Stomach (tissue), 9 donors: Measurements from ENCODE around the gene KLK5. TPM values are rescaled to one million over a fixed set of nuclear protein-coding genes. Genes with fewer than 3 reads are reported as not detected.

Experiments used
- DNase-seq, 2 donors: peaks; one replicate each; pipeline versions ENCODE4 v3.0.0 to v3.0.0-alpha.2; 2013 to 2019
- H3K27ac ChIP-seq, 5 donors: fragments of 200-600 bp in 4 of 5; sonication (generic) in 4 of 5; one replicate each; pipeline ENCODE4 v1.5.1; 2013 to 2019; ENCODE audit warnings: mild to moderate bottlenecking in 1 of 5, moderate library complexity in 1 of 5
- H3K27me3 ChIP-seq, 3 donors: fragments of 200-600 bp; sonication (generic); one replicate each; pipeline ENCODE4 v1.5.1; 2017 to 2019; ENCODE audit warnings: mixed run types in 1 of 3
- H3K36me3 ChIP-seq, 4 donors: fragments of 200-600 bp; sonication (generic); 1 replicate in 3 of 4; 2 replicates in 1 of 4; pipeline ENCODE4 v1.5.1; 2016 to 2019
- H3K4me1 ChIP-seq, 4 donors: fragments of 200-600 bp; sonication (generic); one replicate each; pipeline ENCODE4 v1.5.1; 2016 to 2019
- H3K4me3 ChIP-seq, 4 donors: fragments of 200-600 bp; sonication (generic) in 3 of 4; one replicate each; pipeline ENCODE4 v1.5.1; 2016 to 2019; ENCODE audit warnings: mild to moderate bottlenecking in 1 of 4
- H3K9me3 ChIP-seq, 4 donors: fragments of 200-600 bp; sonication (generic); one replicate each; pipeline ENCODE4 v1.5.1; 2016 to 2019
- CTCF ChIP-seq, 7 experiments: fragments of 450-650 bp in 4 of 7; fragments of 200-600 bp in 3 of 7; sonication (generic) in 3 of 7; IDR thresholded peaks; one replicate each; pipeline ENCODE4 v1.5.1; 2016 to 2019; ENCODE audit warnings: antibody characterized with exemption in 7 of 7, control low read depth in 2 of 7, mild to moderate bottlenecking in 1 of 7
- EP300 ChIP-seq: sonication (generic); formaldehyde crosslinking; IDR thresholded peaks from one replicate; pipeline ENCODE4 v1.6.1; 2017; ENCODE audit warnings: antibody characterized with exemption
- POLR2A ChIP-seq, 4 donors: fragments of 450-650 bp; IDR thresholded peaks; one replicate each; pipeline ENCODE4 v1.6.1; 2016; ENCODE audit warnings: antibody characterized with exemption in 4 of 4, control low read depth in 2 of 4, mild to moderate bottlenecking in 1 of 4, moderate library complexity in 1 of 4
- POLR2AphosphoS5 ChIP-seq, 3 donors: sonication (generic); formaldehyde crosslinking; IDR thresholded peaks; one replicate each; pipeline ENCODE4 v1.6.1; 2016; ENCODE audit warnings: antibody characterized with exemption in 3 of 3
- WGBS, 5 donors: extraction: QIAGEN DNeasy Blood & Tissue Kit in 3 of 5; methylation state at CpG; one replicate each; pipeline versions ENCODE4 v1.1.5 to v1.1.7; 2013 to 2018; 5-methylcytosine and 5-hydroxymethylcytosine counted together
- intact Hi-C: fragments of 100-400 bp; cut with DNase I; formaldehyde crosslinking; loops from one replicate; pipeline ENCODE4 v1.15.1; 2023; ENCODE audit warnings: low total_unique reads
- polyA plus RNA-seq, 3 donors: library from polyadenylated mRNA; stranded (reverse); fragments of 200-250 nt; gene quantifications; one replicate each; pipeline ENCODE4 v1.2.3, GENCODE V29; 2013
- total RNA-seq, 5 donors: library from RNA; depleted of rRNA; stranded (reverse); fragments of >200 nt; gene quantifications; one replicate each; pipeline versions ENCODE4 v1.1.0 to v1.2.3, GENCODE V29; 2014 to 2016
- donor health status: healthy with polysubstance abuse.
- donor health status: Bipolar disorder and iron deficiency.
- donor health status: healthy.

KLK5 gene
- total and polyA plus RNA-seq, 8 donors, result 10.4 TPM; not detected in 7

DNA sequence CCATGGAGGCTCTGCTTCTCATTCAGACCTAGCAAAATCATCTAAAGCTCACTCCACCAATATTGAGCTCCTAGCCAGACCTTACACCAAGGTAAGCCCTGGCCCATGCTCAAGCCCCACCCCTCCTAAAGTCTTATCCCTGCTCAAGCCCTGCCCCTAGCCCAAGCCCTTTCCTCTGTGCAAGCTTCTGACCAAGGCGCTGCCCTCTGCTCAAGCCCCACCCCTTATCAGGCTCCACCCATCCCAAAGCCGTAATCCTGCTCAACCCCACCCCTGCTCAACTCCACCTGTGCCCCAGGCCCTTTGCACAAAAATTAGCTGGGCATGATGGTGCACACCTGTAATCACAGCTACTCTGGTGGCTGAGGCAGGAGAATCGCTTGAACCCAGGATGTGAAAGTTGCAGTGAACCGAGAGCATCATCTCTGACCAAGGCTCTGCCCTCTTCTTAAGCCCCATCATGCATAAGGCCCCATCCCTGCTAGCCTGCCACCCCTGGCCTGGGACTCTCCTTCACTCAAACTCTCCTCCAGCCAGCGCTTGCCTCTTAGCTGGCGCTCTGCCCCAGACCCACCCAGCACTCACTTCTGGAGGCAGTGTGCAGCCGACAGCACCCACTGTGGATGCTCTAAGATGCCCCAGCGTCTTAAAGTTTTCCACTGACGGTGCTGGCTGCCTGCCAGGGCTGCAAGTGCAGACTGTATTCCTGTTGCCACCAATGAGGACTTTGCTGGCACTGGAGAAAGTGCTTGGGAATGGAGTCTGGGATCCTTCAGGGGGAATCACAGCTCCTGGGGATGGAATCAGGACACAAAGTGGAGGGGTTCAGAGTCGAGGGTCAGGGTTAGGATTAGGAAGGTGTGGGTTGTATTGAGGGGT lies 58.1 kb downstream of the KLK5 start:
- WGBS, 5 donors, result 63 to 67% (median 64%) methylated on average over 10 of the region's 10 CpGs
- TF ChIP-seq POLR2A (IDR thresholded peaks at IDR 0.05) (no peak), EP300 (no peak), CTCF (IDR thresholded peaks at IDR 0.05) (no peak), POLR2AphosphoS5 (IDR thresholded peaks at IDR 0.05) (no peak)
- Histone ChIP-seq H3K4me3 (no peak overlapping the region), H3K9me3 (no peaks in the 10 kb centered on the region), H3K27me3 (peaks cover 0 to 47% (median 0%) of the 10 kb centered on the region in 3 donors), H3K27ac (no peak overlapping the region), H3K4me1 (no peaks in the 10 kb centered on the region), H3K36me3 (no peaks in the 10 kb centered on the region)
- intact Hi-C loops, result no loop called here
- no peak for DNase-seq

Other genes with a start within 250 kb of the KLK5 start
- 1 to 10 TPM in 1 of 5 donors, not detected in 4; 1.5 TPM for gene SHANK1, start 233.2 kb downstream of the KLK5 start, total RNA-seq
- gene SHANK1, start 233.2 kb downstream of the KLK5 start, polyA plus RNA-seq, result 1 to 10 TPM in 1 of 3 donors, under 1 TPM in 2; 0.15 to 1.2 (median 0.15) TPM
- gene CLEC11A, start 229.7 kb downstream of the KLK5 start, total RNA-seq, result 10 to 100 TPM in 2 of 5 donors, 1 to 10 TPM in 1, under 1 TPM in 1, not detected in 1; 0.89 to 33.9 (median 12.2) TPM
- 1 to 10 TPM; 4.3 to 7.0 (median 6.9) TPM for gene CLEC11A, start 229.7 kb downstream of the KLK5 start, polyA plus RNA-seq
- gene GPR32, start 182.6 kb downstream of the KLK5 start, total RNA-seq, result not detected
- not detected for gene GPR32, start 182.6 kb downstream of the KLK5 start, polyA plus RNA-seq
- gene ACP4, start 162.6 kb downstream of the KLK5 start, total RNA-seq, result not detected
- gene ACP4, start 162.6 kb downstream of the KLK5 start, polyA plus RNA-seq, result not detected
- 10 to 100 TPM in 1 of 5 donors, 1 to 10 TPM in 1, not detected in 3; 4.1 to 55.0 TPM for gene KLK1, start 129.3 kb downstream of the KLK5 start, total RNA-seq
- 10 to 100 TPM in 1 of 3 donors, 1 to 10 TPM in 2; 6.0 to 12.8 (median 6.9) TPM for gene KLK1, start 129.3 kb downstream of the KLK5 start, polyA plus RNA-seq
- not detected for gene KLK15, start 119.5 kb downstream of the KLK5 start, total RNA-seq
- gene KLK15, start 119.5 kb downstream of the KLK5 start, polyA plus RNA-seq, result not detected
- 100 to 1,000 TPM in 1 of 5 donors, 10 to 100 TPM in 1, not detected in 3; 46.9 to 134 TPM for gene KLK3, start 98.1 kb downstream of the KLK5 start, total RNA-seq
- not detected for gene KLK3, start 98.1 kb downstream of the KLK5 start, polyA plus RNA-seq
- gene KLK2, start 79.6 kb downstream of the KLK5 start, total RNA-seq, result 10 to 100 TPM in 1 of 5 donors, not detected in 4; 94.6 TPM
- not detected for gene KLK2, start 79.6 kb downstream of the KLK5 start, polyA plus RNA-seq
- not detected for gene KLK4, start 41.6 kb downstream of the KLK5 start, total RNA-seq
- not detected for gene KLK4, start 41.6 kb downstream of the KLK5 start, polyA plus RNA-seq
- not detected for gene KLK6, start 16.6 kb upstream of the KLK5 start, total RNA-seq
- gene KLK6, start 16.6 kb upstream of the KLK5 start, polyA plus RNA-seq, result 1 to 10 TPM in 1 of 3 donors, not detected in 2; 4.5 TPM
- gene KLK7, start 30.9 kb upstream of the KLK5 start, total RNA-seq, result not detected
- gene KLK7, start 30.9 kb upstream of the KLK5 start, polyA plus RNA-seq, result 1 to 10 TPM in 1 of 3 donors, not detected in 2; 7.8 TPM
- not detected for gene KLK8, start 48.6 kb upstream of the KLK5 start, total RNA-seq
- 100 to 1,000 TPM in 1 of 3 donors, not detected in 2; 116 TPM for gene KLK8, start 48.6 kb upstream of the KLK5 start, polyA plus RNA-seq
- 1 to 10 TPM in 1 of 5 donors, not detected in 4; 1.3 TPM for gene KLK10, start 66.7 kb upstream of the KLK5 start, total RNA-seq
- 10 to 100 TPM in 1 of 3 donors, 1 to 10 TPM in 2; 2.1 to 62.7 (median 3.8) TPM for gene KLK10, start 66.7 kb upstream of the KLK5 start, polyA plus RNA-seq
- 100 to 1,000 TPM in 1 of 5 donors, 10 to 100 TPM in 2, 1 to 10 TPM in 1, not detected in 1; 1.8 to 128 (median 26.0) TPM for gene KLK11, start 73.6 kb upstream of the KLK5 start, total RNA-seq
- 100 to 1,000 TPM in 1 of 3 donors, 10 to 100 TPM in 2; 34.1 to 152 (median 71.8) TPM for gene KLK11, start 73.6 kb upstream of the KLK5 start, polyA plus RNA-seq
- gene KLK12, start 82.0 kb upstream of the KLK5 start, total RNA-seq, result not detected
- gene KLK12, start 82.0 kb upstream of the KLK5 start, polyA plus RNA-seq, result 10 to 100 TPM in 1 of 3 donors, 1 to 10 TPM in 1, not detected in 1; 2.0 to 26.5 TPM
- 1 to 10 TPM in 1 of 5 donors, not detected in 4; 10.0 TPM for gene KLK13, start 112.1 kb upstream of the KLK5 start, total RNA-seq
- 10 to 100 TPM in 1 of 3 donors, 1 to 10 TPM in 2; 3.2 to 82.1 (median 9.5) TPM for gene KLK13, start 112.1 kb upstream of the KLK5 start, polyA plus RNA-seq
- not detected for gene KLK14, start 129.8 kb upstream of the KLK5 start, total RNA-seq
- under 1 TPM in 2 of 3 donors, not detected in 1; 0.31 to 0.35 TPM for gene KLK14, start 129.8 kb upstream of the KLK5 start, polyA plus RNA-seq
- 10 to 100 TPM in 2 of 5 donors, 1 to 10 TPM in 2, under 1 TPM in 1; 0.58 to 47.3 (median 7.4) TPM for gene CTU1, start 155.4 kb upstream of the KLK5 start, total RNA-seq
- gene CTU1, start 155.4 kb upstream of the KLK5 start, polyA plus RNA-seq, result 1 to 10 TPM; 2.4 to 5.3 (median 2.8) TPM
- 10 to 100 TPM in 1 of 5 donors, 1 to 10 TPM in 3, not detected in 1; 1.1 to 13.9 (median 1.9) TPM for gene SIGLEC9, start 171.9 kb upstream of the KLK5 start, total RNA-seq
- gene SIGLEC9, start 171.9 kb upstream of the KLK5 start, polyA plus RNA-seq, result 1 to 10 TPM in 1 of 3 donors, under 1 TPM in 2; 0.61 to 3.6 (median 0.80) TPM
- gene SIGLEC7, start 189.3 kb upstream of the KLK5 start, total RNA-seq, result 1 to 10 TPM in 1 of 5 donors, under 1 TPM in 1, not detected in 3; 0.18 to 1.3 TPM
- gene SIGLEC7, start 189.3 kb upstream of the KLK5 start, polyA plus RNA-seq, result 1 to 10 TPM in 1 of 3 donors, under 1 TPM in 1, not detected in 1; 0.50 to 1.8 TPM